MM.1S (cell line): ENCODE measurements around the gene MIOX.

Experiments used
- EZH2phosphoT487 ChIP-seq: fragments of 300-600 bp; sonication (generic); IDR thresholded peaks from 2 replicates; pipeline ENCODE4 v1.6.1; 2018; ENCODE audit warnings: antibody characterized with exemption, low read length
- TF ChIP-seq, protein P1 (sequence below): fragments of 300-600 bp; sonication (generic); IDR thresholded peaks from 2 replicates; pipeline ENCODE4 v1.5.1; 2016; ENCODE audit warnings: antibody characterized with exemption, low read length, mixed read lengths

DNA sequence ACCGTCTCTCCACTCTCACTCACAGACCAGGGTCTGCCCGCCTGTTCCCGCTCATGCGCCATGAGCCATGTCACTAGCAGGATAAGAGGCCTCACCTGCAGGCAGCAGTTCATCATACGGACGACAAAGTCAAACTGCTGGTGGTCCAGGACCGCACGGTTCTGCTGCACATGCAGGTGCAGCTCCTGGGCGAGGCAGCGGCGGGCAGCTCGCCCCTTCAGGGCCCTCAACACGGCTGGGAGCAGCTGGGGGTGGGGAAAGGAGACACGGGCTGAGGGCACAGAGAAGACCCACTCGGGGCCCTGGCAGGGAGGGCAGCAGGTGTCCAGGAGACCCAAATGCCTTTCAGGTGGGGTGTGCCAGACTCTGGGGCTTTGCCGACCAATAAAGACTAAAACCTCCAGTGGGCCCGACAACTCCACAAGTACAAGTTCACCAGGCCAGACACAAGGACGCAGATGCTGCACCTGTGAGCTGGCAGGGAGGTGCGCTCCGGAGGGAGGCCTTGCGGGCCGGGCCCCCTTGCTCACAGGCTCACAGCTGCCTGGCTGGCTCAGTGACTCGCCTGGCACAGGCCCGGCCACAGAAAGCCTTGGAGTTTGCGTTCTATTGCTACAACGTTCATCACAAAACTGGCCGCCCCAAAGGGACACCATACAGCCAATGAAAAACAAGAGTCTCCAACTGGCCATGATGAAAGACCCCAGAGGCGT lies 23.3 kb upstream of the MIOX start:
- TF ChIP-seq, protein P1, sequence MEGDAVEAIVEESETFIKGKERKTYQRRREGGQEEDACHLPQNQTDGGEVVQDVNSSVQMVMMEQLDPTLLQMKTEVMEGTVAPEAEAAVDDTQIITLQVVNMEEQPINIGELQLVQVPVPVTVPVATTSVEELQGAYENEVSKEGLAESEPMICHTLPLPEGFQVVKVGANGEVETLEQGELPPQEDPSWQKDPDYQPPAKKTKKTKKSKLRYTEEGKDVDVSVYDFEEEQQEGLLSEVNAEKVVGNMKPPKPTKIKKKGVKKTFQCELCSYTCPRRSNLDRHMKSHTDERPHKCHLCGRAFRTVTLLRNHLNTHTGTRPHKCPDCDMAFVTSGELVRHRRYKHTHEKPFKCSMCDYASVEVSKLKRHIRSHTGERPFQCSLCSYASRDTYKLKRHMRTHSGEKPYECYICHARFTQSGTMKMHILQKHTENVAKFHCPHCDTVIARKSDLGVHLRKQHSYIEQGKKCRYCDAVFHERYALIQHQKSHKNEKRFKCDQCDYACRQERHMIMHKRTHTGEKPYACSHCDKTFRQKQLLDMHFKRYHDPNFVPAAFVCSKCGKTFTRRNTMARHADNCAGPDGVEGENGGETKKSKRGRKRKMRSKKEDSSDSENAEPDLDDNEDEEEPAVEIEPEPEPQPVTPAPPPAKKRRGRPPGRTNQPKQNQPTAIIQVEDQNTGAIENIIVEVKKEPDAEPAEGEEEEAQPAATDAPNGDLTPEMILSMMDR: no peak
- TF ChIP-seq EZH2phosphoT487: no peak
